T-cell (primary cell): ENCODE results near the gene COMMD7. TPM values are rescaled to one million over a fixed set of nuclear protein-coding genes. Genes with fewer than 3 reads are reported as not detected.

Experiments used
- ATAC-seq, 4 experiments: fragments of 200-7000 bp in 3 of 4; fragments of 150-1000 bp in 1 of 4; cut with Tn5 transposase; replicated peaks in 1 of 4; 1 replicate in 3 of 4; 2 replicates in 1 of 4; pipeline ENCODE4 v1.10.0; 2021; ENCODE audit warnings: moderate library complexity in 3 of 4, mild to moderate bottlenecking in 2 of 4, moderate number of reproducible peaks in 1 of 4
- CTCF ChIA-PET, 2 donors: fragments of 300-600 bp; sonication (Branson Sonifier 250); formaldehyde crosslinking; loops; one replicate each; lab custom pipeline; 2022; ENCODE audit warnings: antibody characterized with exemption in 2 of 2; lab: Charles Lee
- POLR2A ChIA-PET, 2 donors: fragments of 300-600 bp; sonication (Branson Sonifier 250); formaldehyde crosslinking; loops; one replicate each; lab custom pipeline; 2022; ENCODE audit warnings: antibody characterized with exemption in 2 of 2; lab: Charles Lee
- DNase-seq, 35 experiments: peaks; one replicate each; pipeline versions ENCODE4 v3.0.0 to v3.0.0-alpha.2; 2013 to 2023
- H3K27ac ChIP-seq: one replicate; pipeline ENCODE4 v1.5.1; 2013; ENCODE audit warnings: low read length
- H3K27me3 ChIP-seq, 2 experiments: replicated peaks in 1 of 2; 1 replicate in 1 of 2; 2 replicates in 1 of 2; pipeline versions ENCODE4 v1.6.1 to v1.7.0; 2013; ENCODE audit warnings: low read length in 1 of 2, mixed read lengths in 1 of 2; ENCODE audit not compliant: control insufficient read depth in 2 of 2, insufficient read depth in 2 of 2; ENCODE audit errors: extremely low read depth in 1 of 2
- H3K36me3 ChIP-seq, 2 donors: 1 replicate in 1 of 2; 2 replicates in 1 of 2; pipeline versions ENCODE4 v1.6.1 to v1.7.0; 2013; ENCODE audit warnings: low read length in 1 of 2; ENCODE audit not compliant: control insufficient read depth in 2 of 2, insufficient read depth in 1 of 2; ENCODE audit errors: extremely low read depth in 1 of 2
- H3K4me1 ChIP-seq, 2 experiments: 1 replicate in 1 of 2; 2 replicates in 1 of 2; pipeline versions ENCODE4 v1.6.1 to v1.7.0; 2013; ENCODE audit warnings: low read length in 2 of 2, mixed read lengths in 1 of 2; ENCODE audit not compliant: insufficient read depth in 2 of 2, control insufficient read depth in 1 of 2; ENCODE audit errors: extremely low read depth in 1 of 2
- H3K4me3 ChIP-seq, 2 donors: 1 replicate in 1 of 2; 2 replicates in 1 of 2; pipeline versions ENCODE4 v1.5.1 to v1.7.0; 2013; ENCODE audit warnings: mild to moderate bottlenecking in 2 of 2, low read length in 1 of 2, moderate library complexity in 1 of 2; ENCODE audit not compliant: control insufficient read depth in 1 of 2; ENCODE audit errors: extremely low read depth in 1 of 2
- H3K9me3 ChIP-seq: 2 replicates; pipeline ENCODE4 v1.7.0; 2013
- H3K27ac Mint-ChIP-seq, 2 donors: one replicate each; pipeline ENCODE4 v1.8.0; 2020 to 2021; ENCODE audit warnings: mild to moderate bottlenecking in 2 of 2, mixed read lengths in 2 of 2
- H3K27me3 Mint-ChIP-seq, 2 donors: one replicate each; pipeline ENCODE4 v1.8.0; 2021 to 2022; ENCODE audit warnings: mixed read lengths in 2 of 2
- H3K36me3 Mint-ChIP-seq: one replicate; pipeline ENCODE4 v1.8.0; 2021; ENCODE audit warnings: mixed read lengths
- H3K4me1 Mint-ChIP-seq, 3 donors: one replicate each; pipeline ENCODE4 v1.8.0; 2020 to 2022; ENCODE audit warnings: mixed read lengths in 3 of 3, mild to moderate bottlenecking in 1 of 3
- H3K4me3 Mint-ChIP-seq, 3 donors: one replicate each; pipeline ENCODE4 v1.8.0; 2020 to 2022; ENCODE audit warnings: mild to moderate bottlenecking in 3 of 3, mixed read lengths in 3 of 3, moderate library complexity in 3 of 3
- H3K9me3 Mint-ChIP-seq, 3 donors: one replicate each; pipeline ENCODE4 v1.8.0; 2020 to 2022; ENCODE audit warnings: mixed read lengths in 3 of 3
- WGBS: methylation state at CpG from one replicate; pipeline ENCODE4 v1.1.5; 2013; ENCODE audit warnings: missing lambda C conversion rate; ENCODE audit not compliant: insufficient coverage; 5-methylcytosine and 5-hydroxymethylcytosine counted together
- total RNA-seq, 35 experiments: library from RNA in 6 of 35; stranded (reverse) in 6 of 35; fragments of 120-200 nt in 1 of 35; gene quantifications; one replicate each; pipeline versions ENCODE4 v1.2.1 to v1.2.4 and lab custom pipeline; 2013 to 2026

Gene COMMD7
- total RNA-seq, 5 donors from 2014 or later (not counting 1 experiment from before 2014, with no cell fraction given), result 35.5 to 48.1 (median 37.4) TPM

- WGBS, result 65% methylated on average over 8 of the region's 17 CpGs
- peaks cover 3 to 9% (median 7%) of the 10 kb centered on the region in 3 donors for H3K4me1 Mint-ChIP-seq
Observed at GRCh38 chr20:32685541-32686529, 57.4 kb downstream of the COMMD7 start.

GRCh38 chr20:32682508-32682987 lies 60.7 kb downstream of the COMMD7 start:
- Histone ChIP-seq H3K27ac (no peak overlapping the region), H3K36me3 (no peaks in the 10 kb centered on the region), H3K4me1 (peaks cover 0 to 2% of the 10 kb centered on the region in 2 experiments), H3K9me3 (no peaks in the 10 kb centered on the region), H3K4me3 (no peak overlapping the region), H3K27me3 (peaks cover 0 to 2% of the 10 kb centered on the region in 2 experiments)
- Mint-ChIP-seq H3K9me3 (no peaks in the 10 kb centered on the region), H3K4me3 (no peak overlapping the region), H3K27ac (no peak overlapping the region), H3K36me3 (no peaks in the 10 kb centered on the region), H3K27me3 (no peaks in the 10 kb centered on the region), H3K4me1 (peaks cover 6 to 14% (median 10%) of the 10 kb centered on the region in 3 donors)
- CTCF ChIA-PET, result no interaction called here
- WGBS, result 80% methylated on average over 9 of the region's 11 CpGs
- DNase-seq (no peak), ATAC-seq (no peak)
- POLR2A ChIA-PET, result no interaction called here

More at GRCh38 chr20:32685541-32686529, 57.4 kb downstream of the COMMD7 start:
- H3K4me3 Mint-ChIP-seq, result no peak overlapping the region
- CTCF ChIA-PET, result interaction anchor here in 1 of 2 donors (0.7 kb wide), 1 partner anchor 55 kb away, joined by 4 read pairs; no protein-coding TSS in a partner anchor
- POLR2A ChIA-PET, result interaction anchor here in 1 of 2 donors (0.6 to 0.8 kb wide), 4 partner anchors 28 to 710 kb away, joined by 3 to 8 read pairs (median 5); no protein-coding TSS in a partner anchor
- DNase-seq, result no peak
- H3K9me3 ChIP-seq, result no peaks in the 10 kb centered on the region
- H3K27me3 ChIP-seq, result peaks cover 0 to 2% of the 10 kb centered on the region in 2 experiments
- no peaks in the 10 kb centered on the region for H3K4me1 ChIP-seq
- no peaks in the 10 kb centered on the region for H3K27me3 Mint-ChIP-seq
- no peak overlapping the region for H3K27ac Mint-ChIP-seq
- no peak for ATAC-seq
- H3K9me3 Mint-ChIP-seq, result no peaks in the 10 kb centered on the region
- no peaks in the 10 kb centered on the region for H3K36me3 Mint-ChIP-seq
- H3K27ac ChIP-seq, result no peak overlapping the region
- no peak overlapping the region for H3K4me3 ChIP-seq
- H3K36me3 ChIP-seq, result peaks cover 0 to 6% of the 10 kb centered on the region in 2 donors

- Mint-ChIP-seq H3K36me3 (no peaks in the 10 kb centered on the region), H3K4me3 (no peak overlapping the region), H3K9me3 (no peaks in the 10 kb centered on the region), H3K27ac (no peak overlapping the region), H3K27me3 (no peaks in the 10 kb centered on the region), H3K4me1 (peaks cover 6 to 16% (median 10%) of the 10 kb centered on the region in 3 donors)
- 59% methylated on average over 13 of the region's 20 CpGs for WGBS
- Histone ChIP-seq H3K4me1 (peaks cover 0 to 5% of the 10 kb centered on the region in 2 experiments), H3K27ac (no peak overlapping the region), H3K36me3 (no peaks in the 10 kb centered on the region), H3K27me3 (peaks cover 0 to 2% of the 10 kb centered on the region in 2 experiments), H3K4me3 (no peak overlapping the region), H3K9me3 (no peaks in the 10 kb centered on the region)
- ATAC-seq (peak in 3 of 4 experiments; percentile 26 to 43 (median 32)), DNase-seq (peak in 1 of 35 experiments; percentile 5)
- ChIA-PET CTCF (interaction anchor here (1.2 kb wide), 2 partner anchors 97 kb away, joined by 3 to 6 read pairs; no protein-coding TSS in a partner anchor), POLR2A (no interaction called here)
Observed at GRCh38 chr20:32681175-32682084, 61.8 kb downstream of the COMMD7 start.

- Histone ChIP-seq H3K27me3 (peaks cover 0 to 2% of the 10 kb centered on the region in 2 experiments), H3K4me1 (peaks cover under 1 to 5% of the 10 kb centered on the region in 2 experiments), H3K9me3 (no peaks in the 10 kb centered on the region), H3K27ac (no peak overlapping the region), H3K4me3 (no peak overlapping the region), H3K36me3 (no peaks in the 10 kb centered on the region)
- ATAC-seq (no peak), DNase-seq (no peak)
- Mint-ChIP-seq H3K27me3 (no peaks in the 10 kb centered on the region), H3K9me3 (no peaks in the 10 kb centered on the region), H3K4me3 (no peak overlapping the region), H3K27ac (no peak overlapping the region), H3K36me3 (no peaks in the 10 kb centered on the region), H3K4me1 (peaks cover 10 to 16% (median 14%) of the 10 kb centered on the region in 3 donors)
- CTCF ChIA-PET, result interaction anchor here (1.2 kb wide), 2 partner anchors 98 kb away, joined by 3 to 6 read pairs; no protein-coding TSS in a partner anchor
- POLR2A ChIA-PET, result no interaction called here
- no CpG with 5 or more reads among the region's 1 CpG for WGBS
Observed at GRCh38 chr20:32680544-32681174, 62.6 kb downstream of the COMMD7 start.

GRCh38 chr20:32678948-32679347 lies 64.3 kb downstream of the COMMD7 start:
- Histone ChIP-seq H3K36me3 (no peaks in the 10 kb centered on the region), H3K9me3 (no peaks in the 10 kb centered on the region), H3K4me1 (peaks cover 7 to 8% of the 10 kb centered on the region in 2 experiments), H3K27me3 (peaks cover 0 to 2% of the 10 kb centered on the region in 2 experiments), H3K27ac (no peak overlapping the region), H3K4me3 (no peak overlapping the region)
- Mint-ChIP-seq H3K27ac (no peak overlapping the region), H3K4me1 (peaks cover 15 to 27% (median 21%) of the 10 kb centered on the region in 3 donors), H3K27me3 (no peaks in the 10 kb centered on the region), H3K9me3 (no peaks in the 10 kb centered on the region), H3K36me3 (no peaks in the 10 kb centered on the region), H3K4me3 (no peak overlapping the region)
- ATAC-seq, result no peak
- 82% methylated on average over 3 of the region's 6 CpGs for WGBS
- POLR2A ChIA-PET, result no interaction called here
- no peak for DNase-seq
- CTCF ChIA-PET, result no interaction called here
